ENCODE data around the gene QDPR.

GRCh38 chr4:17546222-17546621 is 34.3 kb upstream of the QDPR start:
- TF ChIP-seq CTCF (conservative IDR thresholded peaks at IDR 0.05 in 1 of 2, IDR thresholded peaks at IDR 0.05 in 1 of 2; ENCODE audit: extremely low read depth in 1 of 2, insufficient read depth in 1 of 2, low read depth in 1 of 2, low read length in 2 of 2) (no peak), EZH2 (IDR thresholded peaks at IDR 0.05; ENCODE audit: borderline replicate concordance, low read length) (no peak)
